Skeletal muscle cell (primary cell): ENCODE data around the gene HOXB3.
A peak's percentile ranks its signal among the peaks of the same experiment; 100 is the strongest.

Experiments
- DNase-seq: peaks from one replicate; pipeline ENCODE4 v3.0.0-alpha.2; 2010; ENCODE audit warnings: low read depth
- H3K4me3 ChIP-seq: 2 replicates; pipeline ENCODE4 v1.5.1; 2011; ENCODE audit warnings: low read depth, mild to moderate bottlenecking, control low read depth, low read length, moderate library complexity

HOXB3 gene

GRCh38 chr17:48564188-48565021 lies 25.6 kb downstream of the HOXB3 start:
- peak overlapping the region; percentile 40 for H3K4me3 ChIP-seq
- DNase-seq = no peak

- H3K4me3 ChIP-seq = peak overlapping the region; percentile 30
- no peak for DNase-seq
These were observed 26.2 kb downstream of the HOXB3 start for GRCh38 chr17:48563867-48564187.

DNA sequence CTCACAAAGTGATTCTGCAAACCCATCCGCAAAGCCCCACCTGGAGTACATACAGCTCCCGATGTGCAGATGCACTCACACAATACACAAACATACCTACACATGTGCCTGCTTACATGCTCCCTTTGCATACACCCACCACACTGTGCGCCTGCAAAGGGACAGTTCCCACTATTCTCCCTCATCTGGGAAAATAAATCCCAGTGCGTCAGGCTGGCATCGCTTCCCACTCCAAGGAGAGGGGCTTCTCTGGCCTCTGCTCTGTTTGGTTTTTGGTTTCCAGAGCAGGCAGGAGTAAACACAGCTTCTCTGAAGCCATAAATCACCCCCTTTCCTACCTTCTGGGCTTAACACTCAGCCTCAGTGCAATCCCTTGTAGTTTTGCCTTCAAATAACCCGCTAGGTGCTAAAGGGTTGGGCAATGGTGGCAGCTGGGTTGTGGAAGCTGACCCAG lies 26.6 kb downstream of the HOXB3 start:
- peak overlapping the region; percentile 30 for H3K4me3 ChIP-seq
- no peak for DNase-seq

DNA sequence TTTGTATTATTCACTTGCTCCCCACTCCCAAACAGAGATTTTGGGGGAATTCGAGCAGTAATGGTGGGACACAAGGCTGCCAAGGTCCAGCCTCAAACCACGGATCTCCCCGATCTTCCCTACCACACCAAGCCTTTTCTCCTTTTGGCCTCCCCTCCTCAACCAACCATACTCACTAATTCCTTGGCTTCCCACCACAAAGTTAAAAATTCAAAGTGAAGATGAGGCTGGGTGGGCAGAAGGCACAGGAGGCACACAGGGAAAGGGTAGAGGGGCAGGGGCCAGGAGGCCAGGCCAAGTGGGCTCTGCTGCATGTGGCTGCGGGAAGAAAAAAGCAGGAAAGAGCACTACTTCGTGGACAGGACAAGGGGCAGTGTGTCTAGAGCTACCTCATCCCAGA lies 27.1 kb downstream of the HOXB3 start:
- H3K4me3 ChIP-seq = peak overlapping the region; percentile 30

GRCh38 chr17:48561884-48562810 lies 27.9 kb downstream of the HOXB3 start:
- DNase-seq = no peak
- no peak overlapping the region for H3K4me3 ChIP-seq

More for the DNA sequence above, 27.1 kb downstream of the HOXB3 start:
- DNase-seq = no peak

GRCh38 chr17:48559840-48560817 lies 29.9 kb downstream of the HOXB3 start:
- H3K4me3 ChIP-seq = no peak overlapping the region
- no peak for DNase-seq

GRCh38 chr17:48559122-48559839 lies 30.8 kb downstream of the HOXB3 start:
- DNase-seq = no peak
- H3K4me3 ChIP-seq = no peak overlapping the region

DNA sequence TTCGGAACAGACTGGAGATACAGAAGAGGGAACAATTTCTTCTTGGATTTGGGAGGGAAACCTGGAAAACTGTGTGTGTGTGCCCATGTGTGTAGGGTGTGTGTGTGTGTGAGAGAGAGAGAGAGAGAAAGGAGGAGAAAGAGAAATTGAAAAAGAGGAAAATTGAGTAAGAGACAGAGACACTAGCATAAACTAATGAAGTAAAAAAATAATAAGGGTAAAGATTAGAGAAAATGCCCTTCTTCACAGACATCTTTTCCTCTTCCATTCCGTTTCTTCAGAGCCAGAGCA lies 31.3 kb downstream of the HOXB3 start:
- no peak for DNase-seq

GRCh38 chr17:48558057-48558830 lies 31.8 kb downstream of the HOXB3 start:
- H3K4me3 ChIP-seq = no peak overlapping the region
- DNase-seq = no peak

More for the DNA sequence above, 31.3 kb downstream of the HOXB3 start:
- H3K4me3 ChIP-seq = no peak overlapping the region

DNA sequence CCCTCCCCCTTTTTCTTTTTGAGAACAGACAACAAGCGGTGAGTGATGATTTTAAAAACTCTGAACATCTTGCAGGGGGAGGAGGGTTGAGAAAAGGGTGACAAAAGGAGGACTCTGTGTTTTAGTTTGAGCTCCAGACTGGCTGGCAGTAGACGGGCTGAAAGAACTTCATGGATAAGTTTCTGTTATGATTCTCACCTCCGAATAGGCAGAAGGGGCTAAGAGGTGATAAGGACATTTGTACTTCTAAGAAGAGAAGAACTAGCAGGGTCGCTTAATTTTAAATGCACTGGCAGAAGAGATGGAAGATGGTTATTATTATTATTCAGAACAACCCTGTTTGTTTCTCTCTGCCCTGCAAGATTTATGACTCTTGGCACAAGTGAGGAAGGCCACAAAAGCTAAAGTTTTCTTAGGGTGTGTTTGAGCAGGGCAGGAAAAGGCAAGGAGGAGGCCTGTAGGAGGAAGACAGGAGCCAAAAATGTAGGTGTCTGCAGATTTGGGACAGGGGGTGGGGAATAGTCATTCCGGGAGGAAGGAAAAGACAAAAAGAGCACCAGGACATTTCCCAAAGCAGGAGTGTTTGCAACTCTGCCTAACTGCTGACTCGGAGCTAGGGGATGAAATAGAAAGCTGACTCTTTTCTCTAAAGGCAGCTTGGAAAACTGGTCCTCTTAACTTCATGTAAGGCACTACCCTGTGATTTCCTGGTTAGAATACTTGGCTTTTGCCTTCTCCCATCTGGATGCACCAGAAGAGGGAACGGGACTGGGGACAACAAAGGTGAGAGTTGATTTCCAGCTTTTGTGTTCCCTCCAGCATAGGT lies 33.3 kb downstream of the HOXB3 start:
- H3K4me3 ChIP-seq = no peak overlapping the region
- no peak for DNase-seq

DNA sequence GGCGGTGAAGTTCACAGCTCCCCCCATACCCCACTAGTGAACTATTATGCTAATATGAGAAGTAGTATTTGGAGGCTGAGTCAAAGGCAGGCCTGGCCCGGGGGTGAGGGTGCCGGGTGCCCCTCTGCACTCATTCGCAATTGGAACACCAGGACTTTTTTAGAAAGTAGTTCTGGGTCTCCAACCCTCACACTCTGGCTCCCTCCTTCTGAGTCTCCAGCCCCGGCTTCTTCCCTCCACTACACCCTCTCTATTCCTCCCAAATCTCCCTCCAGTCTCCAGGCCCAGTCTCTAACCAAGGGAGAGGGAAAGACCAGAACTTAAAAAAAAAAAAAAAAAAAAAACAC lies 33.8 kb downstream of the HOXB3 start:
- no peak for DNase-seq
- H3K4me3 ChIP-seq = no peak overlapping the region

GRCh38 chr17:48555258-48556228 lies 34.5 kb downstream of the HOXB3 start:
- H3K4me3 ChIP-seq = peak overlapping the region; percentile 38
- DNase-seq = peak; percentile 74

- peak overlapping the region; percentile 38 for H3K4me3 ChIP-seq
- no peak for DNase-seq
These were observed 35.4 kb downstream of the HOXB3 start for GRCh38 chr17:48554412-48555257.

GRCh38 chr17:48553826-48554225 lies 36.2 kb downstream of the HOXB3 start:
- DNase-seq = no peak
- H3K4me3 ChIP-seq = no peak overlapping the region

DNA sequence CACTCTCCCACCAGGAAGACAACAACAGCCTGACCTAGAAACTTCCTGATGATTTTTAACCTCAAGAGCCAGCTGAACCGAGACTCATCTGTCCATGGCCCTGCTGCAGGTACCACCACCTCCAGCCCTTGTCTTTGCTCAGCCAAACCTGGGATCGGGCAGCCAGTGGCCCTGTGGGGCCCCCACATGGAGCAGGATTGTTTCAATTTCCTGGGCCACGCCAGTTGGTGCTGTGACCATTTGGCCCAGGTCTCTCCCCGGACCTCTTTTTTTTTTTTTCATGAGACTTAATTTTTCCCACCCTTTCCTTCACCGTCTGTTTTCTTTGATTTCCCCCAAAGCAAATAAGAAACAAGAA lies 36.9 kb downstream of the HOXB3 start:
- no peak overlapping the region for H3K4me3 ChIP-seq
- no peak for DNase-seq
